Measurements from ENCODE around the gene EXOC4. TPM values are rescaled to one million over a fixed set of nuclear protein-coding genes. Genes with fewer than 3 reads are reported as not detected.

Gene EXOC4
- total RNA-seq, 1 donor from 2014 or later: 65.0 TPM

DNA sequence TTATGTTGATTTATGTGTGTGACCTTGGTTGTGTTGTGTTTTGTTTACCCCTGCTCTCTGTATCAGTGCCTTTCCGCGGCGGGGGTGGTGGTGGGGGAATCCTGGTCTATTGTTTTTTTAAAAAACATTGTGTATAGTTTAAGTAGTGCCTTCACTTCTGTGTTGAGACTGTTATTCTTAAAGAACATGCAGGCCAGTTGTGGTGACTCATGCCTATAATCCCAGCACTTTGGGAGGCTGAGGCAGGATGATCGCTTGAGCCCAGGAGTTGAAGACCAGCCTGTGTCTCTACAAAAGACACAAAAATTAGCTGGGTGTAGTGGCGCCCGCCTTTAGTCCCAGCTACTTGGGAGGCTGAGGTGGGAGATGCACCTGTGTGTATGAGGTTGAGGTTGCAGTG lies 445.2 kb downstream of the EXOC4 start:
- H3K4me3 Mint-ChIP-seq (ENCODE audit: low read depth): no peak overlapping the region
- H3K27ac Mint-ChIP-seq: no peak overlapping the region
- intact Hi-C loops (cut with micrococcal nuclease): no loop called here
- no peaks in the 10 kb centered on the region for H3K36me3 Mint-ChIP-seq (ENCODE audit: low read depth)
- no peaks in the 10 kb centered on the region for H3K9me3 Mint-ChIP-seq
- no peak for DNase-seq (ENCODE audit: low spot score)
- H3K4me1 Mint-ChIP-seq (ENCODE audit: low read depth): peaks cover 2% of the 10 kb centered on the region
- H3K27me3 Mint-ChIP-seq (ENCODE audit: low read depth): no peaks in the 10 kb centered on the region

DNA sequence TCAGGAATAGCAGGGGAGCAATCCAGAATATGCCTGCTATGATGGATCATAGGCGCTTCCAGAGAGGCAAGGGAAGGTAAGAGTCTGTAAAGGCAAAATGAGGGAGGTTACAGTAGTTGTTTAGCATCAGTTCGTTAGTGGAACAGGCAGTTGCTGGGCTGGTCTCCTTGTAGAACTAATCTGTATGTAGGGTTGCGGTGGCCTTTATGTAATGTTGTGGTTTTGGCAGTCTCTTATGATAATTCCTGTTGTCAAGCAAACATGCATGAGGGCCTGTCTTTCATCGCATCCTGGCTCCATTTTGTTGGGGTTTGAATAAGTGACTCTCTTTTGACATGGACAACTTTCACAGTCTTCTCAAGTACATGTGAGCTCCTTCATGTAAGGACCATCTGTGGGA lies 446.5 kb downstream of the EXOC4 start:
- H3K9me3 Mint-ChIP-seq: no peaks in the 10 kb centered on the region
- peaks cover 2% of the 10 kb centered on the region for H3K4me1 Mint-ChIP-seq (ENCODE audit: low read depth)
- no peaks in the 10 kb centered on the region for H3K36me3 Mint-ChIP-seq (ENCODE audit: low read depth)
- H3K27me3 Mint-ChIP-seq (ENCODE audit: low read depth): no peaks in the 10 kb centered on the region
- no peak overlapping the region for H3K27ac Mint-ChIP-seq
- H3K4me3 Mint-ChIP-seq (ENCODE audit: low read depth): no peak overlapping the region
- intact Hi-C loops (cut with micrococcal nuclease): no loop called here
- no peak for DNase-seq (ENCODE audit: low spot score)

DNA sequence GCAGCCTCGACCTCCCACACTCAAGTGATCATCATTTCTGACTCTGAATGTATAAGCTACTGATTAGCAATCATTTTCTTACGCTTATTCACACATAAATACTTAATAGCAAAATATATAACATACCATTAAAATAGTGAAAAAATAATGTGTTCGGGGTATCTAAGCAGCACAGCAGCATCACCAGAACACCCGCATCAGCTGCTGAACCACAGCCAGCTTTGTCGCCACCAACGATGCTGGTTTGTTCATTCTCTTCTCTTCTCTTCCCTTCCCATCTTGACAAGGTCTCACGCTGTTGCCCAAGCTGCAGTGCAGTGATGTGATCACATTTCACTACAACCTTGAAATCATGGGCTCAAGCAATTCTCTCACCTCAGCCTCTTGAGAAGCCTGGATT lies 449.2 kb downstream of the EXOC4 start:
- intact Hi-C loops (cut with micrococcal nuclease): no loop called here
- no peak for DNase-seq (ENCODE audit: low spot score)
- no peak overlapping the region for H3K27ac Mint-ChIP-seq
- H3K4me1 Mint-ChIP-seq (ENCODE audit: low read depth): peaks cover 5% of the 10 kb centered on the region
- no peaks in the 10 kb centered on the region for H3K36me3 Mint-ChIP-seq (ENCODE audit: low read depth)
- H3K9me3 Mint-ChIP-seq: no peaks in the 10 kb centered on the region
- H3K4me3 Mint-ChIP-seq (ENCODE audit: low read depth): no peak overlapping the region
- H3K27me3 Mint-ChIP-seq (ENCODE audit: low read depth): no peaks in the 10 kb centered on the region

DNA sequence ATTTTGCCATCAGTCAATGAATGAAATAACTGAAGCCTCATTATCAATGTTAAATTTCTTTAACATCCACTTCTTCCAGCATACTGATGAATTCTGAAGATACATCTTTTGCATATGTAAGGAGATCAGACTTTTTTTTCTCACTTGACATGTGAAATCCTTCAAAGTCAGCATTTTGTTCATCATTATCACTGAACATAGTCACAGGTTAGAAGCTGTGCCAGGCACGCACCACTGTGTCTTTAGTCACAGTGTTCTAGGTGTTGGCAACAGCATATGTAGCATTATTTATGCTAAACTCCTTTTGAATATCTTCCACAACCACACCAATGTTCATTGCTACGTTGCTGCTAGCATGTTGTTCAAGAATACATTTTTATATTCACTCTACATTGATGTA lies 450.1 kb downstream of the EXOC4 start:
- Mint-ChIP-seq H3K27me3 (ENCODE audit: low read depth) (no peaks in the 10 kb centered on the region), H3K36me3 (ENCODE audit: low read depth) (no peaks in the 10 kb centered on the region), H3K27ac (no peak overlapping the region), H3K9me3 (no peaks in the 10 kb centered on the region), H3K4me3 (ENCODE audit: low read depth) (no peak overlapping the region), H3K4me1 (ENCODE audit: low read depth) (peaks cover 5% of the 10 kb centered on the region)
- DNase-seq (ENCODE audit: low spot score): no peak
- intact Hi-C loops (cut with micrococcal nuclease): no loop called here

DNA sequence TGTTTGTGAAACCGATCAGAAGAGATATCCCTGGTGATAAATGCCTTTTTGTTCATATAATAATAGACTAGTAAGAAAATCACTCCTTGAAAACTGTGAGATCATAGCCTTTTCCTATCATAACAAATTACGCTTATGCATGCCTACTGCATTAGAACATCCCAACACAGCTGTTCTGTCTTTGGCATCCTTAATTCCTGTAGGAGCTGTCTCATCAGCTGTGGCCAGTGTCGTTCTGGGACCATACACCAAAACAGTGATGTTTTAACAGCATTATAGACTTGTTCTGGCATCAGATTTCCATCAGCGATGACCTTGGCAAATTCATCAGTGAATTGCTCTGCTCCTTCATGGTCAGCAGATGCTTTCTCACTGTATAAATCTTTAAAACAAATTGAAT lies 450.7 kb downstream of the EXOC4 start:
- peaks cover 5% of the 10 kb centered on the region for H3K4me1 Mint-ChIP-seq (ENCODE audit: low read depth)
- no peak for DNase-seq (ENCODE audit: low spot score)
- no peaks in the 10 kb centered on the region for H3K36me3 Mint-ChIP-seq (ENCODE audit: low read depth)
- no peak overlapping the region for H3K27ac Mint-ChIP-seq
- H3K27me3 Mint-ChIP-seq (ENCODE audit: low read depth): no peaks in the 10 kb centered on the region
- H3K4me3 Mint-ChIP-seq (ENCODE audit: low read depth): no peak overlapping the region
- H3K9me3 Mint-ChIP-seq: no peaks in the 10 kb centered on the region
- intact Hi-C loops (cut with micrococcal nuclease): no loop called here

DNA sequence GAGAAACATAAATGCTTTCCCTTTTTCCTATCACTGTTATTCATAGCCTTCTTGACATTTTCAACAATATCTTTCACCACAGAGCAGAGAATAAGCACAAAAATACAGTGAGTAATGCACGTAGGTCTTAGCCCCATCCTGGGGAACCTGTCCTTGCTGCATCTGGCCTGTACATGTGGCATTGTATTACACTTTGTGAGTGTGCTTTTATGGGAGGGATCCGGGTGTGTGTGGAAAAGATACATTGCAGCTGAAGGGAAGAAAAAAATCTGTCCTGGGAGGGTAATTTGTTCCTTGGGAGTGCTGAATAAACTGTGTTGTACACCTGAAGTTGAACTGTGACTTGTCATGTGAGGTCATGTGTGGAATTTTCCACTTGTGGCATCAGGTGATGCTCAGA lies 451.6 kb downstream of the EXOC4 start:
- H3K4me3 Mint-ChIP-seq (ENCODE audit: low read depth): no peak overlapping the region
- DNase-seq (ENCODE audit: low spot score): no peak
- no peak overlapping the region for H3K27ac Mint-ChIP-seq
- H3K4me1 Mint-ChIP-seq (ENCODE audit: low read depth): peaks cover 10% of the 10 kb centered on the region
- no peaks in the 10 kb centered on the region for H3K27me3 Mint-ChIP-seq (ENCODE audit: low read depth)
- H3K9me3 Mint-ChIP-seq: no peaks in the 10 kb centered on the region
- H3K36me3 Mint-ChIP-seq (ENCODE audit: low read depth): no peaks in the 10 kb centered on the region
- intact Hi-C loops (cut with micrococcal nuclease): no loop called here

DNA sequence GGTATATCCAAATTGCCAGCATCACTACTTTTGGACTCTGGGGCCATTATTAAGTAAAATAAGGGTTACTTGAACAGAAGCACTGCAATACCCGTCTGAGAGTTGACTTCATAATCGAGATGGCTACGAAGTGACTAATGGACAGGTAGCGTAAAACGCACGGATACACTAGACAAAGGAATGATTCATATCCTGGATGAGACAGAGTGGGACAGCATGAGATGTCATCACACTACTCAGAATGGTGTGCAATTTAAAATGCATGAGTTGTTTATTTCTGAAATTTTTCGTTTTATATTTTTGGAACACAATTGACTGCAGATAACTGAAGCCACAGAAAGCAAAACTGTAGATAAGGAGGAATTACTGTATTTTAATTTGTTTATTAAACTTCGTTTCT lies 452.7 kb downstream of the EXOC4 start:
- H3K9me3 Mint-ChIP-seq: no peaks in the 10 kb centered on the region
- intact Hi-C loops (cut with micrococcal nuclease): no loop called here
- no peak for DNase-seq (ENCODE audit: low spot score)
- peaks cover 13% of the 10 kb centered on the region for H3K4me1 Mint-ChIP-seq (ENCODE audit: low read depth)
- no peak overlapping the region for H3K4me3 Mint-ChIP-seq (ENCODE audit: low read depth)
- H3K36me3 Mint-ChIP-seq (ENCODE audit: low read depth): no peaks in the 10 kb centered on the region
- H3K27ac Mint-ChIP-seq: no peak overlapping the region
- H3K27me3 Mint-ChIP-seq (ENCODE audit: low read depth): no peaks in the 10 kb centered on the region

DNA sequence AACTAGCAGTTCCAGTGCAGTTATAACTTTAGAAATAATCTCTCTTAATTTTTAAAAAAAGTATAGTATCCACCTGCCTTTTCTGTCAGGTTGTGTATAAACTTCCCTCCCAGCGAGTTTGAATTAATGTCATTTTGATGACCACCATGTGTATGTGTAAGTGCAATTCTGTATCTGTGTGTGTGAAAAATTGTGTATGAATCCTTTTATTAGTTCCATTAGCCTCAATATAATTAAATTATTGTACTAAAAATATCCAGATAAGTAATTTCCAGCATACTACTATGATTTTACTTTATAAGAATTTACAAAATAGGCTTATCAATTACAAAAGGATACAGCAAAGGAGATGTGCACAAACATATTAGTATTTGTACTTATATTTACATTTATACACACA lies 453.1 kb downstream of the EXOC4 start:
- intact Hi-C loops (cut with micrococcal nuclease): no loop called here
- H3K27ac Mint-ChIP-seq: no peak overlapping the region
- no peaks in the 10 kb centered on the region for H3K36me3 Mint-ChIP-seq (ENCODE audit: low read depth)
- no peaks in the 10 kb centered on the region for H3K27me3 Mint-ChIP-seq (ENCODE audit: low read depth)
- DNase-seq (ENCODE audit: low spot score): no peak
- no peak overlapping the region for H3K4me3 Mint-ChIP-seq (ENCODE audit: low read depth)
- H3K4me1 Mint-ChIP-seq (ENCODE audit: low read depth): peaks cover 13% of the 10 kb centered on the region
- no peaks in the 10 kb centered on the region for H3K9me3 Mint-ChIP-seq

DNA sequence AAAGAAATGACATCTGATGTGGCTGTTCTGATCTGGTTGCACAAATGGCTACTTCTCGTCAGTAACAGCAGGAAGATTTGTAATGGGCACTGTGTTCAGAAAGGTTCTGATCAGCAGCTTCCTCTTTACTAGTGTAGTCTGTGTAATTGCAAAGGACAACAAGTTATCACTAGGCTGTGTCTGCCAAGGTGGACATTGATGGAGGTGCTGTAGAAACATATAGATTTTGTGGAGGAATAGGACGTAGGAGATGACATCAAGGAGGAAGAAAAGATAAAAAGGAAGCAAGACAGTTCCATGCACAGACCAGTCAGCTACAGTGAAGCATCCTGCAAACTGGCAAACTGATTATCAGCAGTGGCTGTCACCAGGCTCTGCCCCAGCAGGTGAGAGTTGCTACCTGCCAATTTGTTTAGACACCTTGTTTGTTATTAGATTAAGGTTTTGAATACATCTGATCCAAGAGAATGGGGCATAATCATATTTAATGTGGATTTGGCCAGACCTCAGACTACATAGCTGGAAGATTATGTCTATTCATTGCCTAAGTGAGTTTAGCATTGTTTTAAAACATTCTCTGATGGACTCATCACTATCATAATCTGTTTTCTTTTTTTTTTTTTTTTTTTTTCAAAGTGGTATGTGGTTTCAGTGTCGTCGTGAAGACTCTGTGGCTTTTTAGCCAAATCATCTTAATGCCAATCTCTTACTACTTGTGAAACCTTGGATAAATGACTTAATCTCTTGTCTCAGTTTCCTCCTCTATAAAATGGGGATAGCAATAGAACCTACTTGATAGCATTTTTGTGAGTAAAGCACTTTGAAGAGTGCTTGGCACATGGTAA lies 456.4 kb downstream of the EXOC4 start:
- Mint-ChIP-seq H3K9me3 (no peaks in the 10 kb centered on the region), H3K27me3 (ENCODE audit: low read depth) (no peaks in the 10 kb centered on the region), H3K27ac (no peak overlapping the region), H3K4me3 (ENCODE audit: low read depth) (no peak overlapping the region), H3K36me3 (ENCODE audit: low read depth) (no peaks in the 10 kb centered on the region), H3K4me1 (ENCODE audit: low read depth) (peaks cover 13% of the 10 kb centered on the region)
- no peak for DNase-seq (ENCODE audit: low spot score)
- intact Hi-C loops (cut with micrococcal nuclease): no loop called here

DNA sequence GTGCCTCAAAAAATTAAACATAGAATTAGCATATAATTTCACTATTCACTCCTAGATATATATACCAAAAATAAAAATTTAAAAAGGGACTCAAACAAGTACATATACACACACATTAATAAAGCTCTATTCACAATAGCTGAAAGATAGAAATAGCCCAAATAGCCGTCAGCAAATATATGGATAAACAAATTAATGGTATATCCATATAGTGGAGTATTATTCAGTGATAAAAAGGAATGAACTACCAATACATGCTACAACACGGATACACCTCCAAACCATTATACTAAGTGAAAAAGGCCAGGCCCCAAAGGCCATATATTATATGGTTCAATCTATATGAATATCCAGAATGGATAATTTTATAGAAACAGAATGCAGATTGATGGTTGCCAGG lies 459.7 kb downstream of the EXOC4 start:
- H3K27me3 Mint-ChIP-seq (ENCODE audit: low read depth): no peaks in the 10 kb centered on the region
- no peak overlapping the region for H3K27ac Mint-ChIP-seq
- no peaks in the 10 kb centered on the region for H3K9me3 Mint-ChIP-seq
- H3K36me3 Mint-ChIP-seq (ENCODE audit: low read depth): no peaks in the 10 kb centered on the region
- DNase-seq (ENCODE audit: low spot score): no peak
- no peak overlapping the region for H3K4me3 Mint-ChIP-seq (ENCODE audit: low read depth)
- intact Hi-C loops (cut with micrococcal nuclease): no loop called here
- H3K4me1 Mint-ChIP-seq (ENCODE audit: low read depth): peaks cover 11% of the 10 kb centered on the region

DNA sequence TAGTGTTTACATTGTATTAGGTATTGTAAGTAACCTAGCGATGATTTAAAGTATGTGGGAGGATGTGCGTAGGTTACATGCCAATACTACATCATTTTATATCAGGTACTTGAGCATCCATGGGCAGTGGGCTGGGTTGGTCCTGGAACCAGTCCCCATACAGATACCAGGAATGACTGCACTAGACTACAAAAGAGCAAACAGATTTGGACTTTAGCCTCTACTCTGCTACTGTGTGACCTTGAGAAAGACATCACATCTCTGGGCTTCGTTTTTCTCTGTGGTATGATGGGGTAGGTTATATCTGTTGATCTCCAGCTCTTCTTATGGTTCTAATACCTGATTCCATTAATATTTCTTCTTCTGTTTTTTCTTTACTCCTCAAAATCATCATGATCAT lies 461.8 kb downstream of the EXOC4 start:
- no peak for DNase-seq (ENCODE audit: low spot score)
- Mint-ChIP-seq H3K36me3 (ENCODE audit: low read depth) (no peaks in the 10 kb centered on the region), H3K27me3 (ENCODE audit: low read depth) (no peaks in the 10 kb centered on the region), H3K4me1 (ENCODE audit: low read depth) (peaks cover 2% of the 10 kb centered on the region), H3K27ac (no peak overlapping the region), H3K9me3 (no peaks in the 10 kb centered on the region), H3K4me3 (ENCODE audit: low read depth) (no peak overlapping the region)
- intact Hi-C loops (cut with micrococcal nuclease): no loop called here

DNA sequence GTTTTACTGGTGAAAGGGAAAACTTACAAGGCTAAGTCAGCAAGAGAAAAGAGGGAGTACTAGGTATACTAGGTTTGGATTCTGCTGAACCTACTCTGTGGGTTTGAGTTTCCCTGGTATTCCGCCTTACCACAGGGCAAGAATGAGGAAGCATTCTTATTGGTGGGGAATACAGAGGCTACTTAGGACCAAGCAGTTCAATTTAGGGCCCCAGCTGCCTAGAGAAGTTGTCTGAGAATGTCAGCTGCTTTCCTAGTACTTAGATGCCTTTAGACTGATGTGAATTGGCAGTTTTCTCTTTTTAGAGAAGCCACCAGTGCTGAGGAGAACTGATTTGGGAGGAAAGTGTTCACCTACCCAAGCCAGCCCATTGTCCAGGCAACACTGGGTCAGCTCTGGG lies 465.3 kb downstream of the EXOC4 start:
- Mint-ChIP-seq H3K27ac (no peak overlapping the region), H3K36me3 (ENCODE audit: low read depth) (no peaks in the 10 kb centered on the region), H3K27me3 (ENCODE audit: low read depth) (no peaks in the 10 kb centered on the region), H3K9me3 (no peaks in the 10 kb centered on the region), H3K4me1 (ENCODE audit: low read depth) (no peaks in the 10 kb centered on the region), H3K4me3 (ENCODE audit: low read depth) (no peak overlapping the region)
- intact Hi-C loops (cut with micrococcal nuclease): no loop called here
- no peak for DNase-seq (ENCODE audit: low spot score)

DNA sequence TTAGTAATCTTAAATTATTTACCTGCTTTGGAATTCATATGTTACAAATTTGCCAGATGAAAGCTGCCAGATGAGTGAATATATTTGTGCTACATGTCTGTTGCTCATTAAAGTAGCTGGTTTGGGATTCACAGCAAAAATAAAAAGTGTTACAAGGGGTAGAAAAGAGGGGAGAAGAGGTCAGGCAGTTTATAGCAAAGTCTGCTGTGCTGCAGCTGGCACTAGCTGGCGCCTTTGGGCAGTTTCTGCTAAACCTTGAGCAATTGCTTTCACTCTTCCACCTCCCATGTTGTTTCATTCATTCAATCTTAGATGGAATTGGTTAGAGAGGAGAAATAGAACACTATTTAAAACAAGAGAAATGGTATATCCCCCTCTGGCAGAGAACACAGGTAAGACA lies 470.2 kb downstream of the EXOC4 start:
- intact Hi-C loops (cut with micrococcal nuclease): no loop called here
- H3K4me1 Mint-ChIP-seq (ENCODE audit: low read depth): no peaks in the 10 kb centered on the region
- DNase-seq (ENCODE audit: low spot score): no peak
- no peaks in the 10 kb centered on the region for H3K36me3 Mint-ChIP-seq (ENCODE audit: low read depth)
- H3K27ac Mint-ChIP-seq: no peak overlapping the region
- H3K4me3 Mint-ChIP-seq (ENCODE audit: low read depth): no peak overlapping the region
- H3K27me3 Mint-ChIP-seq (ENCODE audit: low read depth): no peaks in the 10 kb centered on the region
- no peaks in the 10 kb centered on the region for H3K9me3 Mint-ChIP-seq

DNA sequence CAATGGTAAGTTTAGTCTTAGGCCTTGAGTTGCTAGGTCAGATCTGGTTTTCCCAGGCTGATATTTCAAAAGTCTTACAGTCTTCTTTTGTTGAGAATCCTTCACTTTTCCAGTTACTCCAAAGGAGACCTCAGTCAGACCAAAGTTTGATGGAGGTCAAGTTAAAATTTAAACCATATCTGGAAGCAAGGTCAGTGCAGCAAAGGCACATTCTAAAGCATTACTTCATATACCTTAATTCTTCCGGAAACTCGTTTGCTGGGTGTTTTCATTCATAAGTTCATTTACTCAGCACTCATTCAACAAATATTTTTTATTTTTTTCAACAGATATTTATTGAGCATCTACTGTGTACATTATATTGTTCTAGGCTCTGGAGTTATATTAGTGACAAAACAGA lies 471.3 kb downstream of the EXOC4 start:
- no peak for DNase-seq (ENCODE audit: low spot score)
- no peaks in the 10 kb centered on the region for H3K27me3 Mint-ChIP-seq (ENCODE audit: low read depth)
- intact Hi-C loops (cut with micrococcal nuclease): no loop called here
- no peak overlapping the region for H3K27ac Mint-ChIP-seq
- H3K9me3 Mint-ChIP-seq: no peaks in the 10 kb centered on the region
- no peaks in the 10 kb centered on the region for H3K4me1 Mint-ChIP-seq (ENCODE audit: low read depth)
- no peak overlapping the region for H3K4me3 Mint-ChIP-seq (ENCODE audit: low read depth)
- no peaks in the 10 kb centered on the region for H3K36me3 Mint-ChIP-seq (ENCODE audit: low read depth)
